ENCODE results near the gene CD226.

- TF ChIP-seq, protein P1, sequence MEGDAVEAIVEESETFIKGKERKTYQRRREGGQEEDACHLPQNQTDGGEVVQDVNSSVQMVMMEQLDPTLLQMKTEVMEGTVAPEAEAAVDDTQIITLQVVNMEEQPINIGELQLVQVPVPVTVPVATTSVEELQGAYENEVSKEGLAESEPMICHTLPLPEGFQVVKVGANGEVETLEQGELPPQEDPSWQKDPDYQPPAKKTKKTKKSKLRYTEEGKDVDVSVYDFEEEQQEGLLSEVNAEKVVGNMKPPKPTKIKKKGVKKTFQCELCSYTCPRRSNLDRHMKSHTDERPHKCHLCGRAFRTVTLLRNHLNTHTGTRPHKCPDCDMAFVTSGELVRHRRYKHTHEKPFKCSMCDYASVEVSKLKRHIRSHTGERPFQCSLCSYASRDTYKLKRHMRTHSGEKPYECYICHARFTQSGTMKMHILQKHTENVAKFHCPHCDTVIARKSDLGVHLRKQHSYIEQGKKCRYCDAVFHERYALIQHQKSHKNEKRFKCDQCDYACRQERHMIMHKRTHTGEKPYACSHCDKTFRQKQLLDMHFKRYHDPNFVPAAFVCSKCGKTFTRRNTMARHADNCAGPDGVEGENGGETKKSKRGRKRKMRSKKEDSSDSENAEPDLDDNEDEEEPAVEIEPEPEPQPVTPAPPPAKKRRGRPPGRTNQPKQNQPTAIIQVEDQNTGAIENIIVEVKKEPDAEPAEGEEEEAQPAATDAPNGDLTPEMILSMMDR (IDR thresholded peaks at IDR 0.05; ENCODE audit: low read depth, low read length, poor library complexity, severe bottlenecking), result no peak
- TF ChIP-seq EZH2phosphoT487 (IDR thresholded peaks at IDR 0.05; ENCODE audit: borderline replicate concordance, low read length), result no peak
Observed at GRCh38 chr18:69874058-69874457, 73.6 kb downstream of the CD226 start.
